BLaER1 treated with 17β-estradiol and CSF1 and Interleukin-3, amounts not matched to agents 10 nM and 100 nM (cell line): ENCODE data around the gene NXPH1.

Source experiments
- H3K27ac ChIP-seq, 11 experiments: shearing (Covaris generic); formaldehyde crosslinking; 2 replicates each; pipeline ENCODE4 v1.8.1; 2022
- H3K27me3 ChIP-seq, 11 experiments: shearing (Covaris generic); formaldehyde crosslinking; 2 replicates each; pipeline ENCODE4 v1.8.1; 2022
- H3K36me3 ChIP-seq, 11 experiments: shearing (Covaris generic); formaldehyde crosslinking; 2 replicates each; pipeline ENCODE4 v1.8.1; 2022
- H3K4me1 ChIP-seq, 10 experiments: shearing (Covaris generic); formaldehyde crosslinking; 2 replicates each; pipeline ENCODE4 v1.8.1; 2022
- H3K4me2 ChIP-seq, 11 experiments: shearing (Covaris generic); formaldehyde crosslinking; 2 replicates each; pipeline ENCODE4 v1.8.1; 2022
- H3K4me3 ChIP-seq, 10 experiments: shearing (Covaris generic); formaldehyde crosslinking; 2 replicates each; pipeline ENCODE4 v1.8.1; 2022
- H3K9ac ChIP-seq, 11 experiments: shearing (Covaris generic); formaldehyde crosslinking; 2 replicates each; pipeline ENCODE4 v1.8.1; 2022
- H3K9me3 ChIP-seq, 11 experiments: shearing (Covaris generic); formaldehyde crosslinking; replicated peaks in 1 of 11; 2 replicates each; pipeline ENCODE4 v1.8.1; 2022
- H4K20me1 ChIP-seq, 11 experiments: shearing (Covaris generic); formaldehyde crosslinking; 2 replicates each; pipeline ENCODE4 v1.8.1; 2022
- Cebpa-rat ChIP-seq, 11 experiments: shearing (Covaris generic); IDR thresholded peaks; 2 replicates each; pipeline ENCODE4 v1.8.1; 2022

NXPH1 gene

GRCh38 chr7:8442814-8443304 is 9.4 kb downstream of the NXPH1 start:
- Histone ChIP-seq H3K4me2 (no peak overlapping the region), H3K9me3 (peaks cover 21 to 37% (median 32%) of the 10 kb centered on the region in 11 experiments), H3K27me3 (no peaks in the 10 kb centered on the region), H3K27ac (no peak overlapping the region), H4K20me1 (no peaks in the 10 kb centered on the region), H3K36me3 (no peaks in the 10 kb centered on the region), H3K9ac (no peak overlapping the region), H3K4me1 (no peaks in the 10 kb centered on the region), H3K4me3 (no peak overlapping the region; a peak in 1 of 20 replicates)
- no peak for TF ChIP-seq Cebpa-rat (IDR thresholded peaks at IDR 0.05)

- no peaks in the 10 kb centered on the region for H3K36me3 ChIP-seq
- no peaks in the 10 kb centered on the region for H3K4me1 ChIP-seq
- no peaks in the 10 kb centered on the region for H4K20me1 ChIP-seq
- H3K27ac ChIP-seq, result no peak overlapping the region
- no peak overlapping the region for H3K4me3 ChIP-seq
- H3K9me3 ChIP-seq, result peaks cover 21 to 37% (median 32%) of the 10 kb centered on the region in 11 experiments
- TF ChIP-seq Cebpa-rat (IDR thresholded peaks at IDR 0.05), result no peak
- no peak overlapping the region for H3K9ac ChIP-seq
- no peaks in the 10 kb centered on the region for H3K27me3 ChIP-seq
- no peak overlapping the region for H3K4me2 ChIP-seq
These were observed 10.4 kb downstream of the NXPH1 start for GRCh38 chr7:8443576-8444467.

GRCh38 chr7:8444468-8444769 is 11.0 kb downstream of the NXPH1 start:
- no peaks in the 10 kb centered on the region for H3K4me1 ChIP-seq
- H3K9me3 ChIP-seq, result peaks cover 21 to 37% (median 32%) of the 10 kb centered on the region in 11 experiments
- no peak overlapping the region for H3K9ac ChIP-seq
- no peak overlapping the region for H3K4me3 ChIP-seq
- H4K20me1 ChIP-seq, result no peaks in the 10 kb centered on the region
- TF ChIP-seq Cebpa-rat (IDR thresholded peaks at IDR 0.05), result no peak
- no peaks in the 10 kb centered on the region for H3K36me3 ChIP-seq
- no peaks in the 10 kb centered on the region for H3K27me3 ChIP-seq
- no peak overlapping the region for H3K4me2 ChIP-seq
- H3K27ac ChIP-seq, result no peak overlapping the region

- H3K9me3 ChIP-seq, result peaks cover 0 to 7% (median 0%) of the 10 kb centered on the region in 11 experiments; a peak in 1 of 22 replicates
- H3K4me3 ChIP-seq, result no peak overlapping the region
- no peak overlapping the region for H3K9ac ChIP-seq
- H4K20me1 ChIP-seq, result no peaks in the 10 kb centered on the region
- H3K36me3 ChIP-seq, result no peaks in the 10 kb centered on the region
- H3K27me3 ChIP-seq, result no peaks in the 10 kb centered on the region
- no peak overlapping the region for H3K27ac ChIP-seq
- H3K4me2 ChIP-seq, result no peak overlapping the region
- H3K4me1 ChIP-seq, result no peaks in the 10 kb centered on the region
- no peak for TF ChIP-seq Cebpa-rat (IDR thresholded peaks at IDR 0.05)
These were observed 20.1 kb downstream of the NXPH1 start for GRCh38 chr7:8453535-8453934.

- Histone ChIP-seq H3K9ac (no peak overlapping the region), H3K36me3 (no peaks in the 10 kb centered on the region)
- TF ChIP-seq Cebpa-rat (IDR thresholded peaks at IDR 0.05), result no peak
These were observed 22.0 kb downstream of the NXPH1 start for GRCh38 chr7:8455426-8455825.

GRCh38 chr7:8462309-8462708 is 28.9 kb downstream of the NXPH1 start:
- H3K27me3 ChIP-seq, result no peaks in the 10 kb centered on the region
- no peak overlapping the region for H3K4me2 ChIP-seq
- TF ChIP-seq Cebpa-rat (IDR thresholded peaks at IDR 0.05), result no peak
- no peaks in the 10 kb centered on the region for H3K36me3 ChIP-seq
- no peak overlapping the region for H3K9ac ChIP-seq
- H3K4me3 ChIP-seq, result no peak overlapping the region
- H4K20me1 ChIP-seq, result no peaks in the 10 kb centered on the region
- H3K9me3 ChIP-seq, result no peaks in the 10 kb centered on the region
- no peaks in the 10 kb centered on the region for H3K4me1 ChIP-seq
- H3K27ac ChIP-seq, result no peak overlapping the region

More at GRCh38 chr7:8455426-8455825, 22.0 kb downstream of the NXPH1 start:
- no peaks in the 10 kb centered on the region for H3K27me3 ChIP-seq
- no peaks in the 10 kb centered on the region for H3K4me1 ChIP-seq
- H3K27ac ChIP-seq, result no peak overlapping the region
- no peak overlapping the region for H3K4me3 ChIP-seq
- peaks cover 0 to 7% (median 0%) of the 10 kb centered on the region in 11 experiments; a peak in 1 of 22 replicates for H3K9me3 ChIP-seq
- no peaks in the 10 kb centered on the region for H4K20me1 ChIP-seq
- H3K4me2 ChIP-seq, result no peak overlapping the region

- Histone ChIP-seq H3K4me3 (no peak overlapping the region), H3K9ac (no peak overlapping the region), H4K20me1 (no peaks in the 10 kb centered on the region), H3K4me1 (no peaks in the 10 kb centered on the region), H3K27ac (no peak overlapping the region), H3K9me3 (no peaks in the 10 kb centered on the region), H3K27me3 (no peaks in the 10 kb centered on the region), H3K4me2 (no peak overlapping the region), H3K36me3 (no peaks in the 10 kb centered on the region)
- no peak for TF ChIP-seq Cebpa-rat (IDR thresholded peaks at IDR 0.05)
These were observed 31.9 kb downstream of the NXPH1 start for GRCh38 chr7:8465338-8465737.

GRCh38 chr7:8480527-8480926 is 47.1 kb downstream of the NXPH1 start:
- no peak overlapping the region for H3K4me3 ChIP-seq
- H4K20me1 ChIP-seq, result no peaks in the 10 kb centered on the region
- H3K9me3 ChIP-seq, result peaks cover 0 to 32% (median 9%) of the 10 kb centered on the region in 11 experiments; a peak in 10 of 22 replicates
- H3K4me1 ChIP-seq, result peaks cover 0 to 41% (median 6%) of the 10 kb centered on the region in 10 experiments; a peak in 10 of 20 replicates
- 0 out of 22 replicates have a peak overlapping the region, but pooled peaks of 1 of the 11 experiments have one; percentile 10 for H3K27ac ChIP-seq
- no peak overlapping the region for H3K9ac ChIP-seq
- H3K36me3 ChIP-seq, result no peaks in the 10 kb centered on the region
- TF ChIP-seq Cebpa-rat (IDR thresholded peaks at IDR 0.05), result no peak
- H3K27me3 ChIP-seq, result no peaks in the 10 kb centered on the region
- H3K4me2 ChIP-seq, result peak overlapping the region in 2 of 11 experiments; percentile 21 to 83; a peak in 3 of 22 replicates

- no peak overlapping the region for H3K4me3 ChIP-seq
- peak overlapping the region in 1 of 11 experiments; percentile 67; a peak in 3 of 22 replicates for H3K27ac ChIP-seq
- H3K27me3 ChIP-seq, result no peaks in the 10 kb centered on the region
- no peaks in the 10 kb centered on the region for H3K36me3 ChIP-seq
- no peak overlapping the region for H3K9ac ChIP-seq
- no peaks in the 10 kb centered on the region for H4K20me1 ChIP-seq
- H3K9me3 ChIP-seq, result peaks cover 0 to 32% (median 9%) of the 10 kb centered on the region in 11 experiments; a peak in 10 of 22 replicates
- peak overlapping the region in 2 of 11 experiments; percentile 74 to 83; a peak in 3 of 22 replicates for H3K4me2 ChIP-seq
- TF ChIP-seq Cebpa-rat (IDR thresholded peaks at IDR 0.05), result no peak
- H3K4me1 ChIP-seq, result peaks cover 0 to 41% (median 6%) of the 10 kb centered on the region in 10 experiments; a peak in 10 of 20 replicates
These were observed 47.7 kb downstream of the NXPH1 start for GRCh38 chr7:8481096-8481495.
